Psoas muscle (tissue), 8 donors: ENCODE measurements around the gene CMPK1. TPM values are rescaled to one million over a fixed set of nuclear protein-coding genes. Genes with fewer than 3 reads are reported as not detected.

Experiments
- ATAC-seq, 4 donors: fragments of 200-7000 bp; cut with Tn5 transposase; one replicate each; pipeline ENCODE4 v1.9.1; 2020; ENCODE audit warnings: moderate library complexity in 3 of 4, mild to moderate bottlenecking in 2 of 4
- DNase-seq, 2 donors: peaks; one replicate each; pipeline ENCODE4 v3.0.0-alpha.2; 2020
- H3K27ac ChIP-seq: fragments of 200-600 bp; one replicate; pipeline ENCODE4 v1.8.0; 2022
- H3K27me3 ChIP-seq, 3 donors: fragments of 200-600 bp in 1 of 3; one replicate each; pipeline versions ENCODE4 v1.6.1 to v1.8.0; 2013 to 2022; ENCODE audit warnings: low read length in 2 of 3, mild to moderate bottlenecking in 2 of 3, moderate library complexity in 1 of 3; ENCODE audit not compliant: insufficient read depth in 3 of 3
- H3K36me3 ChIP-seq, 2 donors: fragments of 200-600 bp in 1 of 2; one replicate each; pipeline versions ENCODE4 v1.6.1 to v1.8.0; 2013 to 2022; ENCODE audit warnings: low read depth in 1 of 2, mild to moderate bottlenecking in 1 of 2, moderate library complexity in 1 of 2; ENCODE audit not compliant: insufficient read depth in 1 of 2
- H3K4me1 ChIP-seq: fragments of 200-600 bp; one replicate; pipeline ENCODE4 v1.8.0; 2022
- H3K4me3 ChIP-seq: fragments of 200-600 bp; one replicate; pipeline ENCODE4 v1.8.0; 2022; ENCODE audit warnings: mild to moderate bottlenecking
- H3K9me3 ChIP-seq: fragments of 200-600 bp; one replicate; pipeline ENCODE4 v1.8.0; 2022
- CTCF ChIP-seq: fragments of 200-600 bp; IDR thresholded peaks from one replicate; pipeline ENCODE4 v1.8.0; 2022; ENCODE audit warnings: antibody characterized with exemption
- WGBS, 3 donors: extraction: QIAGEN DNeasy Blood & Tissue Kit; methylation state at CpG; one replicate each; pipeline versions ENCODE4 v1.1.6 to v1.1.7; 2013; 5-methylcytosine and 5-hydroxymethylcytosine counted together
- intact Hi-C, 2 donors: fragments of 100-400 bp; cut with DNase I; formaldehyde crosslinking; loops; one replicate each; pipeline versions ENCODE4 v1.11.0 to v1.14.2; 2022
- polyA plus RNA-seq, 3 donors: library from polyadenylated mRNA; stranded (reverse); fragments of 200-250 nt; gene quantifications; one replicate each; pipeline ENCODE4 v1.2.3, GENCODE V29; 2013
- total RNA-seq, 4 donors: library from RNA; stranded (reverse); fragmentation: NEBNext Ultra II Directional in 2 of 4; extraction: Animal tissue kit (Norgen Biotek cat#: 25700) in 2 of 4; gene quantifications; one replicate each; pipeline versions ENCODE4 v1.2.1 to v1.2.4, GENCODE V29; 2021 to 2023
- donor health status: healthy with polysubstance abuse.
- donor health status: DM: no; HTN: no; CAD: no; lungs with moderate emphysema.
- donor health status: Bipolar disorder and iron deficiency.
- donor health status: healthy.
- donor health status: DM: yes; HTN: yes; CAD: no.
- donor health status: DM: no; HTN: no; CAD: no.
- donor health status: DM: no; HTN: no; CAD: no.
- donor health status: DM: yes; HTN: yes; CAD: no.

CMPK1 gene
- total and polyA plus RNA-seq, 7 donors = 37.8 to 114 (median 65.3) TPM

GRCh38 chr1:47401761-47402160 is 68.2 kb downstream of the CMPK1 start:
- intact Hi-C loops = no loop called here
- H3K27me3 ChIP-seq = peaks cover 0 to 50% (median 2%) of the 10 kb centered on the region in 3 donors

GRCh38 chr1:47402591-47402990 is 69.0 kb downstream of the CMPK1 start:
- WGBS, 3 donors = 87 to 91% (median 89%) methylated on average over 4 of the region's 4 CpGs
- H3K27me3 ChIP-seq = peaks cover 0 to 42% (median 2%) of the 10 kb centered on the region in 3 donors

More at GRCh38 chr1:47401761-47402160, 68.2 kb downstream of the CMPK1 start:
- Histone ChIP-seq H3K4me3 (no peak overlapping the region), H3K9me3 (no peaks in the 10 kb centered on the region), H3K36me3 (no peaks in the 10 kb centered on the region), H3K4me1 (no peaks in the 10 kb centered on the region), H3K27ac (no peak overlapping the region)
- DNase-seq (no peak), ATAC-seq (no peak)
- 87 to 91% (median 88%) methylated on average over 4 of the region's 4 CpGs for WGBS, 3 donors
- TF ChIP-seq CTCF = no peak

GRCh38 chr1:47403321-47403910 is 69.8 kb downstream of the CMPK1 start:
- intact Hi-C loops = no loop called here
- H3K4me3 ChIP-seq = no peak overlapping the region
- H3K4me1 ChIP-seq = no peaks in the 10 kb centered on the region
- ATAC-seq (no peak), DNase-seq (no peak)
- H3K9me3 ChIP-seq = no peaks in the 10 kb centered on the region
- 65 to 72% (median 65%) methylated on average over 4 of the region's 4 CpGs for WGBS, 3 donors
- no peak for TF ChIP-seq CTCF
- peaks cover 0 to 36% (median 2%) of the 10 kb centered on the region in 3 donors for H3K27me3 ChIP-seq
- no peak overlapping the region for H3K27ac ChIP-seq
- no peaks in the 10 kb centered on the region for H3K36me3 ChIP-seq

More at GRCh38 chr1:47402591-47402990, 69.0 kb downstream of the CMPK1 start:
- no peak overlapping the region for H3K27ac ChIP-seq
- no peaks in the 10 kb centered on the region for H3K36me3 ChIP-seq
- ATAC-seq (no peak), DNase-seq (no peak)
- H3K4me3 ChIP-seq = no peak overlapping the region
- H3K4me1 ChIP-seq = no peaks in the 10 kb centered on the region
- H3K9me3 ChIP-seq = no peaks in the 10 kb centered on the region
- intact Hi-C loops = no loop called here
- no peak for TF ChIP-seq CTCF

GRCh38 chr1:47405697-47406096 is 72.1 kb downstream of the CMPK1 start:
- 47 to 64% (median 51%) methylated on average over 5 of the region's 5 CpGs for WGBS, 3 donors
- Histone ChIP-seq H3K4me3 (no peak overlapping the region), H3K36me3 (no peaks in the 10 kb centered on the region), H3K4me1 (no peaks in the 10 kb centered on the region), H3K9me3 (no peaks in the 10 kb centered on the region), H3K27ac (no peak overlapping the region), H3K27me3 (peaks cover 0 to 22% (median 0%) of the 10 kb centered on the region in 3 donors)
- intact Hi-C loops = no loop called here
- no peak for ATAC-seq
- no peak for DNase-seq
- no peak for TF ChIP-seq CTCF

GRCh38 chr1:47406966-47407365 is 73.4 kb downstream of the CMPK1 start:
- Histone ChIP-seq H3K36me3 (no peaks in the 10 kb centered on the region), H3K9me3 (no peaks in the 10 kb centered on the region), H3K4me3 (no peak overlapping the region), H3K27me3 (peaks cover 0 to 13% (median 0%) of the 10 kb centered on the region in 3 donors), H3K4me1 (no peaks in the 10 kb centered on the region), H3K27ac (no peak overlapping the region)
- intact Hi-C loops = no loop called here
- DNase-seq = no peak
- TF ChIP-seq CTCF = no peak
- 91 to 94% (median 94%) methylated on average over 5 of the region's 5 CpGs for WGBS, 3 donors
- ATAC-seq = no peak
